Measurements from ENCODE around the gene RGS7. TPM values are rescaled to one million over a fixed set of nuclear protein-coding genes. Genes with fewer than 3 reads are reported as not detected.

RGS7 gene
- total and polyA plus RNA-seq, 2 of the 4 experiments (the other 2 are of a cell fraction): 0.58 to 0.72 TPM

DNA sequence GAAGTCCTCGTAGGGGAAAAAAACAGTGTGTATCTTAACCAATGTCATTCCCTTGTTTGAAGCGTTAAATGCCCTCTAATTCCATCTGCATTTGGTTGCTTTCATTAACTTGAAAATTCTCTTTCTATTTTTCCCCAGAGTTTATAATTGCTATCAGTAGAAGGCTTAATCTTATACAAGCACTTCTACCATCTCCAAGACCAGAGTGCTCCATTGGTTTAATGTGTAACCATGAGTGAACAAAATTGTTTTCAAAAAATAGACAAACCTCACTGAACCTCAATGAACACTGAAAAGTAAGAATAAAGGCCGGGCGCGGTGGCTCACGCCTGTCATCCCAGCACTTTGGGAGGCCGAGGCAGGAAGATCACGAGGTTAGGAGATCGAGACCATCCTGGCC, 141.3 kb downstream of the RGS7 start:
- no peaks in the 10 kb centered on the region for H3K27me3 ChIP-seq (ENCODE audit: control insufficient read depth, insufficient read depth, low read length)
- no peak overlapping the region for H2BK120ac ChIP-seq (ENCODE audit: low read depth, low read length)
- H2AFZ ChIP-seq (replicated peaks; ENCODE audit: low read length, poor library complexity): no peak overlapping the region
- no peak overlapping the region for H2AK5ac ChIP-seq (ENCODE audit: low read depth, low read length)
- POLR2A ChIA-PET (ENCODE audit: unreplicated experiment): no interaction called here
- DNase-seq: no peak
- dilution Hi-C loops (cut with HindIII; ENCODE audit: low sequenced_read_pairs, unreplicated experiment): no loop called here
- no peak overlapping the region for H4K8ac ChIP-seq (ENCODE audit: low read depth in 2 of 2, low read length in 2 of 2)
- H3K23ac ChIP-seq (ENCODE audit: low read depth, low read length): no peak overlapping the region
- in situ Hi-C loops (cut with MboI; ENCODE audit: low sequenced_read_pairs): no loop called here
- no peaks in the 10 kb centered on the region for H3K79me1 ChIP-seq (ENCODE audit: low read depth in 1 of 2, low read length in 2 of 2)
- H3K4ac ChIP-seq (ENCODE audit: low read depth, low read length): no peak overlapping the region
- H3K14ac ChIP-seq (replicated peaks; ENCODE audit: low read depth, low read length): no peak overlapping the region
- H3K9me3 ChIP-seq (ENCODE audit: control insufficient read depth, insufficient read depth, low read length): peaks cover 8% of the 10 kb centered on the region; the same call in 1 of the 2 replicates
- no peak overlapping the region for H2BK20ac ChIP-seq (ENCODE audit: low read depth, low read length)
- H3K27ac ChIP-seq (ENCODE audit: insufficient read depth, low read length): no peak overlapping the region
- H4K91ac ChIP-seq (ENCODE audit: insufficient read depth, low read depth, low read length): no peak overlapping the region
- intact Hi-C loops (cut with micrococcal nuclease): no loop called here
- no TSS peak for BruUV-seq (replicated peaks)
- no peaks in the 10 kb centered on the region for H3K9me1 ChIP-seq (ENCODE audit: insufficient read depth, low read length)
- no peak overlapping the region for H2AK9ac ChIP-seq (replicated peaks; ENCODE audit: low read depth, low read length, poor library complexity)
- no peak overlapping the region for H3K18ac ChIP-seq (ENCODE audit: low read depth, low read length)
- ATAC-seq (ENCODE audit: low read depth): no peak
- no peak overlapping the region for H3K4me2 ChIP-seq (ENCODE audit: low read depth, low read length)
- TF ChIP-seq RCOR1 (IDR thresholded peaks at IDR 0.05; ENCODE audit: insufficient replicate concordance, low read length) (no peak), POLR2A (IDR thresholded peaks at IDR 0.05; ENCODE audit: low read depth, low read length) (no peak), RAD21 (IDR thresholded peaks at IDR 0.05; ENCODE audit: low read length) (no peak), MAZ (IDR thresholded peaks at IDR 0.05; ENCODE audit: borderline replicate concordance, low read depth, low read length) (no peak), USF2 (IDR thresholded peaks at IDR 0.05; ENCODE audit: low read depth, low read length) (no peak), CHD1 (IDR thresholded peaks at IDR 0.05; ENCODE audit: low read depth, low read length) (no peak), NFE2L2 (IDR thresholded peaks at IDR 0.05; ENCODE audit: low read depth, low read length) (no peak), FOS (IDR thresholded peaks at IDR 0.05; ENCODE audit: low read depth, low read length) (no peak), BHLHE40 (IDR thresholded peaks at IDR 0.05; ENCODE audit: low read depth, low read length) (no peak), MXI1 (IDR thresholded peaks at IDR 0.05; ENCODE audit: borderline replicate concordance, low read depth, low read length) (no peak), SMC3 (IDR thresholded peaks at IDR 0.05; ENCODE audit: low read depth, low read length) (no peak), ELK1 (IDR thresholded peaks at IDR 0.05; ENCODE audit: borderline replicate concordance, low read depth, low read length) (no peak), CEBPB (IDR thresholded peaks at IDR 0.05; ENCODE audit: low read depth, low read length) (no peak), MAFK (IDR thresholded peaks at IDR 0.05; ENCODE audit: low read depth, low read length) (no peak), RFX5 (IDR thresholded peaks at IDR 0.05; ENCODE audit: low read depth, low read length) (no peak)
- TF ChIP-seq, protein P1, sequence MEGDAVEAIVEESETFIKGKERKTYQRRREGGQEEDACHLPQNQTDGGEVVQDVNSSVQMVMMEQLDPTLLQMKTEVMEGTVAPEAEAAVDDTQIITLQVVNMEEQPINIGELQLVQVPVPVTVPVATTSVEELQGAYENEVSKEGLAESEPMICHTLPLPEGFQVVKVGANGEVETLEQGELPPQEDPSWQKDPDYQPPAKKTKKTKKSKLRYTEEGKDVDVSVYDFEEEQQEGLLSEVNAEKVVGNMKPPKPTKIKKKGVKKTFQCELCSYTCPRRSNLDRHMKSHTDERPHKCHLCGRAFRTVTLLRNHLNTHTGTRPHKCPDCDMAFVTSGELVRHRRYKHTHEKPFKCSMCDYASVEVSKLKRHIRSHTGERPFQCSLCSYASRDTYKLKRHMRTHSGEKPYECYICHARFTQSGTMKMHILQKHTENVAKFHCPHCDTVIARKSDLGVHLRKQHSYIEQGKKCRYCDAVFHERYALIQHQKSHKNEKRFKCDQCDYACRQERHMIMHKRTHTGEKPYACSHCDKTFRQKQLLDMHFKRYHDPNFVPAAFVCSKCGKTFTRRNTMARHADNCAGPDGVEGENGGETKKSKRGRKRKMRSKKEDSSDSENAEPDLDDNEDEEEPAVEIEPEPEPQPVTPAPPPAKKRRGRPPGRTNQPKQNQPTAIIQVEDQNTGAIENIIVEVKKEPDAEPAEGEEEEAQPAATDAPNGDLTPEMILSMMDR (conservative IDR thresholded peaks at IDR 0.05; ENCODE audit: low read depth, low read length): no peak
- no peak overlapping the region for H2BK15ac ChIP-seq (ENCODE audit: low read depth, low read length)
- H3K36me3 ChIP-seq (ENCODE audit: control insufficient read depth, insufficient read depth, low read length): no peaks in the 10 kb centered on the region
- H4K20me1 ChIP-seq (ENCODE audit: insufficient read depth, low read length): no peaks in the 10 kb centered on the region
- H3K56ac ChIP-seq (ENCODE audit: extremely low read depth, insufficient read depth, low read length): no peak overlapping the region
- H3K9ac ChIP-seq (ENCODE audit: low read depth, low read length): no peak overlapping the region
- CTCF ChIA-PET: no interaction called here
- no peak overlapping the region for H3K4me3 ChIP-seq (ENCODE audit: insufficient read depth, low read depth, low read length)
- no peaks in the 10 kb centered on the region for H3K4me1 ChIP-seq (ENCODE audit: control insufficient read depth, insufficient read depth, low read length)
- WGBS, 2 experiments (ENCODE audit: extremely low coverage in 2 of 2, insufficient read length in 1 of 2): no CpG with 5 or more reads among the region's 9 CpGs
- no peak overlapping the region for H2BK5ac ChIP-seq (ENCODE audit: low read depth, low read length, poor library complexity, severe bottlenecking)
- H4K5ac ChIP-seq (ENCODE audit: low read depth, low read length): no peak overlapping the region

All from IMR-90 (cell line).